ENCODE measurements around the gene OXT.
A peak's percentile ranks its signal among the peaks of the same experiment; 100 is the strongest.

Gene OXT

DNA sequence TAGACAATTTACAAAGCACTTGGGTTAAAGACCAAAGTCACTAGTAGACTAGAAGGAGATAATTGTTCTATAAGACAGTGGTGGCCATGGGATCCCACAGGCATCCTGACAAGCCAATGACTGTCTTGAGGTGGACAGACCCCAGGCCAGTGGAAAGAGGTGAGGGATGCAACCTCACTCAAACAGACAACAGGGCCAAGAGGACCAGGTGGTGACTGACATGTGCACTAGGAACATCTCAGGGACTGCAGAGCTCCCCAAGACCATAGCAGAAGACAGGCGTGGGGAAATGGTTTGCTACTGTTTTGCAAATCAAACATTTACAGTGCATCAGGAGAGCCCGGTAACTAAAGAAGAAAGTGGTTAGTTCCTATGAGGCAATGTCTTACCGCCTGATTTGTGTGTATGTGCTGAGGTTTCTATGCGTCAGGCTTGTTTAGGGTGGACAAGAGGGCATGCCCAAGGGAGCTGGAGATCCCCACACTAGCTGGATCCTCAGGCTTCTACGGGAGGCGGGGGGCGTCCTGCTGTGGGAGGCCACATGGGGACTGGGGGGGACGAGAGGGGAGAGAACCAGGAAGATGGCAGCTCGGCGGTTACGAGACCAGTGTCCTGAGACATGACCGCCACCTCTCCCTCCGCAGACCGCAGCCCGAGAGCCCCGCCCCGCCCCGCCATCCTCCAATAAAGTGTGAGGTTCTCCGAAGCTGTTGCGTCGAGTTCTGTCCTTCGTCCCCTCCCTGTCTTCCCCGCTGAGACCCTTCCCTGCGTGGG, 26.2 kb upstream of the OXT start (continued):
- TF ChIP-seq ZFP41 (tag by site-specific recombination; IDR thresholded peaks at IDR 0.05; ENCODE audit: borderline replicate concordance) (no peak), ZNF311 (tag by site-specific recombination; IDR thresholded peaks at IDR 0.05; ENCODE audit: borderline replicate concordance) (no peak), ZNF132 (tag by site-specific recombination; IDR thresholded peaks at IDR 0.05; ENCODE audit: borderline replicate concordance) (no peak), ZSCAN16 (tag by site-specific recombination; IDR thresholded peaks at IDR 0.05) (no peak), ZNF658 (tag by site-specific recombination; IDR thresholded peaks at IDR 0.05) (no peak), ZNF23 (tag by site-specific recombination; IDR thresholded peaks at IDR 0.05; ENCODE audit: borderline replicate concordance) (no peak), ZNF510 (tag by site-specific recombination; IDR thresholded peaks at IDR 0.05; ENCODE audit: insufficient replicate concordance) (no peak), ZNF677 (tag by site-specific recombination; IDR thresholded peaks at IDR 0.05) (no peak), ZNF223 (tag by site-specific recombination; IDR thresholded peaks at IDR 0.05) (no peak), SCRT2 (tag by site-specific recombination; IDR thresholded peaks at IDR 0.05) (peak; percentile 96; the same call in 1 of the 2 replicates), ZNF174 (tag by site-specific recombination; IDR thresholded peaks at IDR 0.05) (no peak), ZFP69B (tag by site-specific recombination; IDR thresholded peaks at IDR 0.05) (no peak), ZNF791 (tag by site-specific recombination; IDR thresholded peaks at IDR 0.05) (no peak), HOXD13 (CRISPR knock-in tag; IDR thresholded peaks at IDR 0.05; ENCODE audit: borderline replicate concordance) (no peak), WT1 (tag by site-specific recombination; IDR thresholded peaks at IDR 0.05) (no peak), ZNF530 (tag by site-specific recombination; IDR thresholded peaks at IDR 0.05; ENCODE audit: low read depth) (no peak), TCF7L2 (IDR thresholded peaks at IDR 0.05; ENCODE audit: borderline replicate concordance, low read depth, low read length) (no peak), ZFP37 (tag by site-specific recombination; IDR thresholded peaks at IDR 0.05) (0 out of 2 replicates have a peak, but pooled peaks have one; percentile 19), ZNF629 (tag by site-specific recombination; IDR thresholded peaks at IDR 0.05) (peak; percentile 37; the same call in 1 of the 2 replicates), GLIS1 (tag by site-specific recombination; IDR thresholded peaks at IDR 0.05) (peak; percentile 74; the same call in 1 of the 2 replicates), ZIC2 (tag by site-specific recombination; IDR thresholded peaks at IDR 0.05) (peak; percentile 87), SP7 (tag by site-specific recombination; IDR thresholded peaks at IDR 0.05) (peak; percentile 10; the same call in 1 of the 2 replicates), MYNN (tag by site-specific recombination; IDR thresholded peaks at IDR 0.05; ENCODE audit: borderline replicate concordance) (no peak)
- TF ChIP-seq, protein P1, sequence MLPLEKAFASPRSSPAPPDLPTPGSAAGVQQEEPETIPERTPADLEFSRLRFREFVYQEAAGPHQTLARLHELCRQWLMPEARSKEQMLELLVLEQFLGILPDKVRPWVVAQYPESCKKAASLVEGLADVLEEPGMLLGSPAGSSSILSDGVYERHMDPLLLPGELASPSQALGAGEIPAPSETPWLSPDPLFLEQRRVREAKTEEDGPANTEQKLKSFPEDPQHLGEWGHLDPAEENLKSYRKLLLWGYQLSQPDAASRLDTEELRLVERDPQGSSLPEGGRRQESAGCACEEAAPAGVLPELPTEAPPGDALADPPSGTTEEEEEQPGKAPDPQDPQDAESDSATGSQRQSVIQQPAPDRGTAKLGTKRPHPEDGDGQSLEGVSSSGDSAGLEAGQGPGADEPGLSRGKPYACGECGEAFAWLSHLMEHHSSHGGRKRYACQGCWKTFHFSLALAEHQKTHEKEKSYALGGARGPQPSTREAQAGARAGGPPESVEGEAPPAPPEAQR (tag by site-specific recombination; IDR thresholded peaks at IDR 0.05), result 0 out of 2 replicates have a peak, but pooled peaks have one; percentile 7
- TF ChIP-seq, protein P2, sequence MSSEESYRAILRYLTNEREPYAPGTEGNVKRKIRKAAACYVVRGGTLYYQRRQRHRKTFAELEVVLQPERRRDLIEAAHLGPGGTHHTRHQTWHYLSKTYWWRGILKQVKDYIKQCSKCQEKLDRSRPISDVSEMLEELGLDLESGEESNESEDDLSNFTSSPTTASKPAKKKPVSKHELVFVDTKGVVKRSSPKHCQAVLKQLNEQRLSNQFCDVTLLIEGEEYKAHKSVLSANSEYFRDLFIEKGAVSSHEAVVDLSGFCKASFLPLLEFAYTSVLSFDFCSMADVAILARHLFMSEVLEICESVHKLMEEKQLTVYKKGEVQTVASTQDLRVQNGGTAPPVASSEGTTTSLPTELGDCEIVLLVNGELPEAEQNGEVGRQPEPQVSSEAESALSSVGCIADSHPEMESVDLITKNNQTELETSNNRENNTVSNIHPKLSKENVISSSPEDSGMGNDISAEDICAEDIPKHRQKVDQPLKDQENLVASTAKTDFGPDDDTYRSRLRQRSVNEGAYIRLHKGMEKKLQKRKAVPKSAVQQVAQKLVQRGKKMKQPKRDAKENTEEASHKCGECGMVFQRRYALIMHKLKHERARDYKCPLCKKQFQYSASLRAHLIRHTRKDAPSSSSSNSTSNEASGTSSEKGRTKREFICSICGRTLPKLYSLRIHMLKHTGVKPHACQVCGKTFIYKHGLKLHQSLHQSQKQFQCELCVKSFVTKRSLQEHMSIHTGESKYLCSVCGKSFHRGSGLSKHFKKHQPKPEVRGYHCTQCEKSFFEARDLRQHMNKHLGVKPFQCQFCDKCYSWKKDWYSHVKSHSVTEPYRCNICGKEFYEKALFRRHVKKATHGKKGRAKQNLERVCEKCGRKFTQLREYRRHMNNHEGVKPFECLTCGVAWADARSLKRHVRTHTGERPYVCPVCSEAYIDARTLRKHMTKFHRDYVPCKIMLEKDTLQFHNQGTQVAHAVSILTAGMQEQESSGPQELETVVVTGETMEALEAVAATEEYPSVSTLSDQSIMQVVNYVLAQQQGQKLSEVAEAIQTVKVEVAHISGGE (tag by site-specific recombination; conservative IDR thresholded peaks at IDR 0.05; ENCODE audit: low read depth), result no peak
- TF ChIP-seq, protein P3, sequence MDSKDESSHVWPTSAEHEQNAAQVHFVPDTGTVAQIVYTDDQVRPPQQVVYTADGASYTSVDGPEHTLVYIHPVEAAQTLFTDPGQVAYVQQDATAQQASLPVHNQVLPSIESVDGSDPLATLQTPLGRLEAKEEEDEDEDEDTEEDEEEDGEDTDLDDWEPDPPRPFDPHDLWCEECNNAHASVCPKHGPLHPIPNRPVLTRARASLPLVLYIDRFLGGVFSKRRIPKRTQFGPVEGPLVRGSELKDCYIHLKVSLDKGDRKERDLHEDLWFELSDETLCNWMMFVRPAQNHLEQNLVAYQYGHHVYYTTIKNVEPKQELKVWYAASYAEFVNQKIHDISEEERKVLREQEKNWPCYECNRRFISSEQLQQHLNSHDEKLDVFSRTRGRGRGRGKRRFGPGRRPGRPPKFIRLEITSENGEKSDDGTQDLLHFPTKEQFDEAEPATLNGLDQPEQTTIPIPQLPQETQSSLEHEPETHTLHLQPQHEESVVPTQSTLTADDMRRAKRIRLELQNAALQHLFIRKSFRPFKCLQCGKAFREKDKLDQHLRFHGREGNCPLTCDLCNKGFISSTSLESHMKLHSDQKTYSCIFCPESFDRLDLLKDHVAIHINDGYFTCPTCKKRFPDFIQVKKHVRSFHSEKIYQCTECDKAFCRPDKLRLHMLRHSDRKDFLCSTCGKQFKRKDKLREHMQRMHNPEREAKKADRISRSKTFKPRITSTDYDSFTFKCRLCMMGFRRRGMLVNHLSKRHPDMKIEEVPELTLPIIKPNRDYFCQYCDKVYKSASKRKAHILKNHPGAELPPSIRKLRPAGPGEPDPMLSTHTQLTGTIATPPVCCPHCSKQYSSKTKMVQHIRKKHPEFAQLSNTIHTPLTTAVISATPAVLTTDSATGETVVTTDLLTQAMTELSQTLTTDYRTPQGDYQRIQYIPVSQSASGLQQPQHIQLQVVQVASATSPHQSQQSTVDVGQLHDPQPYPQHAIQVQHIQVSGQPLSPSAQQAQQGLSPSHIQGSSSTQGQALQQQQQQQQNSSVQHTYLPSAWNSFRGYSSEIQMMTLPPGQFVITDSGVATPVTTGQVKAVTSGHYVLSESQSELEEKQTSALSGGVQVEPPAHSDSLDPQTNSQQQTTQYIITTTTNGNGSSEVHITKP (tag by site-specific recombination; IDR thresholded peaks at IDR 0.05), result peak; percentile 78
- TF ChIP-seq, protein P4, sequence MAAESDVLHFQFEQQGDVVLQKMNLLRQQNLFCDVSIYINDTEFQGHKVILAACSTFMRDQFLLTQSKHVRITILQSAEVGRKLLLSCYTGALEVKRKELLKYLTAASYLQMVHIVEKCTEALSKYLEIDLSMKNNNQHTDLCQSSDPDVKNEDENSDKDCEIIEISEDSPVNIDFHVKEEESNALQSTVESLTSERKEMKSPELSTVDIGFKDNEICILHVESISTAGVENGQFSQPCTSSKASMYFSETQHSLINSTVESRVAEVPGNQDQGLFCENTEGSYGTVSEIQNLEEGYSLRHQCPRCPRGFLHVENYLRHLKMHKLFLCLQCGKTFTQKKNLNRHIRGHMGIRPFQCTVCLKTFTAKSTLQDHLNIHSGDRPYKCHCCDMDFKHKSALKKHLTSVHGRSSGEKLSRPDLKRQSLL (tag by site-specific recombination; IDR thresholded peaks at IDR 0.05), result no peak
